Right ventricle myocardium inferior (tissue), 1 donor: Measurements from ENCODE around the gene COL27A1. TPM values are rescaled to one million over a fixed set of nuclear protein-coding genes. Genes with fewer than 3 reads are reported as not detected.

Experiments
- ATAC-seq: fragments of 200-7000 bp; cut with Tn5 transposase; one replicate; pipeline ENCODE4 v1.9.1; 2020; ENCODE audit warnings: mild to moderate bottlenecking, moderate library complexity
- DNase-seq: peaks from one replicate; pipeline ENCODE4 v3.0.0; 2021; ENCODE audit errors: missing footprints
- intact Hi-C: fragments of 100-400 bp; cut with DNase I; formaldehyde crosslinking; loops from one replicate; pipeline ENCODE4 v1.11.0; 2022
- total RNA-seq: library from RNA; stranded (reverse); fragmentation: NEBNext Ultra II Directional; extraction: Animal tissue kit (Norgen Biotek cat#: 25700); gene quantifications from one replicate; pipeline ENCODE4 v1.2.1, GENCODE V29; 2021
- donor health status: DM: no; HTN: yes; CAD: no; lungs with severe emphysema.

The COL27A1 gene
- total RNA-seq, 1 donor from 2014 or later: 9.8 TPM

DNA sequence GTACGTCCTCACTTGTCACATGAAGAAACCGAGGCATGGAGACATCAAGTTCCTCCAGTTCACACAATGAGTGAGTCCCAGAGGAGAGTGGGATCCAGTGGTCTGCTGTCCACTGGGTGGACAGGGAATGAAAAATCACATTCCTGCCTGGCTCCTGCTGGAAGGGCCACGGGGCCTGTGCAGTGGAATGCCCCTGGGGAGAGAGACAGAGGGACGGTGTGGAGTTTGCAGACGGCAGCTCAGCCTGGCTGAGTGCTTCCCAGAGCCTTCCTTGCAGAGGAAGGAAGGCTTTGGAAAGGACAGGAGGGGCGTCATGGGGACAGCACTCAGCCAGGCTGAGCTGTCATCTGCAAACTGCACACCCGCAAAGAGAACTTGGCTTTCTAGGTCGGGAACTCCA lies 74.7 kb downstream of the COL27A1 start:
- intact Hi-C loops: no loop called here
- DNase-seq (peak; percentile 4), ATAC-seq (no peak)

DNA sequence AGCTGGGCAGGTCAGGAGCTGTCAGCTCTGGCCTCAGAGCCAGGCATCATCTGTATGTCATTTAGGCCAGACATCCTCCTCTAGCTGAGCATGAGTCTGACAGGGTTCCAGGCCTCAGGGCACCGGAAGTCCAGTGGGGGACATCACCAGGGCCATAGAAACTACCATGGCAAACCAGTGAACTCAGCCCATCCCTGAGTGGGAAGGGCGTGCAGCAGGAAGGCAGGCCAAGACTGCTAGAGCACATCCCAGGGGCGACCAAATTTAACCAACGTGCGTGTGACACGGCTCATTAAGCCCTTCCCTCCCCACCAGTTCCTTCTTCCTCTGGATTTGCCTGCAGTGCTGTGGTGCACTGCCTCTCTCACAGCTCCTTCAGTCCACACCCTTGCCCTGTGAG lies 75.9 kb downstream of the COL27A1 start:
- intact Hi-C loops: no loop called here
- no peak for ATAC-seq
- DNase-seq: peak; percentile 35

- DNase-seq (peak; percentile 52), ATAC-seq (no peak)
- intact Hi-C loops: no loop called here
These were observed 76.5 kb downstream of the COL27A1 start for GRCh38 chr9:114231719-114232449.

DNA sequence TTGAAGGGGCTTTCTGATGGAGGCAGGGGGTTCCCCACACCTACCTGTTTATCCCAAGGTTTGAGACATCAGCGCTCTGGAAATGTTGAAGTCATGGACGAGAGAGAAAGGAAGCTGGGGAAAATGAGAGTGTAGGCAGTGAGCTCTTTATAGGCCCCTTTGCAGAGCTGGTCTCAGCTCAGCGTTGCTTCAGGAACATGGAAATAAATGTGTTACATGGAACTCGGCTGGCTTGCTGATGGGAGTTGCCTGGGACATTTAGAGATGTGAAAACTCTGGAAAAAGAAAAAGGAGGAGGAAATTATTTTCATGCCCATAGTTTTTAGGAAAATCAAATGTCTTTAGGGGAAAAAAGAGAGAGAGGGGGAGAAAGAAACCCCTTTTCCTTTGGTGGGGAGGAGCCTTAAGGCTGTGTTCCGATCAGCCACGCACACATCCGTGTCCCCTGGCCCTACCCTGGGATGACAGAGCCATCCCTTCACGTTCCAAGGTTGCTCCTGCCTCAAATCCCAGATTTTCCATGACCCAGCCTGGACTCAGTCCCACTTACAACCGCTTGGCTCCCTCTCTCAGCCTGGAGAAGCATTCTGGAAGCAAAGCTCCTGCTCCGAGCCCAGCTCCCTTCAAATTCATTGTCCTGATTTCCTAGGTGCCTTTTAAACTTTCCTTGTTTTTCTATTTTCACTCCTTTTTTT lies 78.3 kb downstream of the COL27A1 start:
- DNase-seq (peak; percentile 66), ATAC-seq (peak; percentile 65)
- intact Hi-C loops: no loop called here

- DNase-seq: peak; percentile 50
- intact Hi-C loops: no loop called here
- no peak for ATAC-seq
These were observed 79.8 kb downstream of the COL27A1 start for GRCh38 chr9:114235033-114235661.

GRCh38 chr9:114236391-114237138 lies 81.2 kb downstream of the COL27A1 start:
- intact Hi-C loops: no loop called here
- DNase-seq: peak; percentile 25
- no peak for ATAC-seq

DNA sequence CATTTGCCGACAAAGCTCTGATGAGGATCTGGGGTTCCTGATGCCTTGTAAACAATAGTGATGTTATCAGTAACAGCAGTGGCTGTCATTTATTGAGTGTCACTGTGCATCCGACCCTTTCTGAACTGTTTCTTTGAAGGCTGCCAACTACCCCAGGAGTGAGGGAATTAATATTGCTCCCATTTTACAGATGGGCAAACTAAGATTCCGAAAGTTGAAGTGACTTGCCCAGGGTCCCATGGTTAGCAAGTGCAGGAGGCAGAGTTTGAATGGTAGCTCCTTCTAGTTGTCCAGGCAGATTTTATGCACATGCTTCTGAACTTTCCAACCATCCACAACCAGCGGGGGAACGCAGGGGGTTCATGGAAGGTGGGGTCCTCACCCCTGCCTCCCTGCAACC lies 81.9 kb downstream of the COL27A1 start:
- ATAC-seq: no peak
- no peak for DNase-seq
- intact Hi-C loops: no loop called here

DNA sequence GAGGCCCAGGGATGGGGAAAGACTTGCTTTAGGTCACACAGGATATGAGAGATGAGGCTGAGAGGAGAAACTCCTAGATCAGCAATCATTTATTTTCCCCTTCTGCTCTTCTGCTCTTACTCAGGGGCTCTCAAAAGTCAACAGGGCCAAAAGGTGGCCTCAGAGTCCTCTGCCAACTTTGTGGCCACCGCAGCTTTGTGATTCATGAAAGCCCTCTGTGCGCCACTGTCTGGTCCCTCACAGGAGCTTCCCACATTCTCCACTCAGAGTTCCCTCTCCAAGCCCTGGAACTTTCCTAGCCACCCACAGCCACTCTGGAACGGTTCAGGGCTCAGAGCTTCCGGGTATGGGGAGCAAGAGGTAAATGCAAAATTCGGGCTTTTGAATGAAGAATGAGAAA lies 82.4 kb downstream of the COL27A1 start:
- intact Hi-C loops: loop anchor here (2.0 kb wide), 1 partner anchor 81 kb away; no protein-coding TSS in a partner anchor
- ATAC-seq (no peak), DNase-seq (peak; percentile 32)

- intact Hi-C loops: loop anchor here (2.0 kb wide), 1 partner anchor 82 kb away; no protein-coding TSS in a partner anchor
- DNase-seq (peak; percentile 56), ATAC-seq (peak; percentile 84)
These were observed 83.1 kb downstream of the COL27A1 start for GRCh38 chr9:114238472-114238871.

DNA sequence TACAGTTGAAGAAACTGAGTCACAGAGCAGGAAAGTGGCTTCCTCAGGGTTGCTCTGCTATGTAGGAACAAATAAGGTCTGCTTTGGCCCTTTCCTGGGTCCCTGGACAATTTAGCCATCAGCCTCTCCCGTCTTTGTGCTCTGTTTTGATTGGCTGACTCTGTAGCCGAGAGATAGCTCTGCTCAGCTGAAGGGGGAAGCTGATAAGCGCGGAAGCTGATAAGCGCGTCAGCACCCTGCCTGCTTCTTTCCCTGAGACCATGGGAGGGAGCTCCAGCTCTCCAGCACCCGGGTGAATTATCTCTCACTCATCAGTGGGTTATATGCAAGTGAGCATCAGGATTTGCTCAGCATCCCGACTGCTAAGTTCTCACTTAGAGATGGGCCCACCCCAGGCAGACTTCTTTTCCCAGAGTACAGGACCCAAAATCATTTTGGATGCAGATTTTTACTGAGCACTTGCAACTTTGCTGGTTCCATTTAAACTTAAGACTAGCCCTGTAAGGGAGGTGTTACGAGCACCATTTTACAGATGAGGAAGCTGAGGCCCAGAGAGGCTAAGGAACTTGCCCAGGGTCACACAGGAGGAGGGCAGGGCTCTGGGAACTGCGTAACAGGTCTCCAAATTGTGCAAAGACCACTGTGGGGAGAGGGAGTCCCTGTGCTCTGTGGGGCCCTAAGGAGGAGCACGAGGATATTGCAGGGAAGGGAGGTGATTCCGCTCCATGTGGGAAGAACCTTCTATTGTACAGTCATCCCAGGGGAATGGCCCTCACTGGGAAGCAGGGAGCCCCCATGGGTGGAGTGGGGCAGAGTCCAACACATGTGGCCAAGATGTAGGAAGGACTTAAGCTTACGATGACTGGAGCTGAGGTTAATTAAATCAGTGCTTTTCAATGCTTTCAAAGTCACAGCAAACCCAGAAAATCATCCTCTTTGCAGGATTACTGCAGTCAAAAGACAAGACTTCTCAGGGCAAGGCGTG lies 83.8 kb downstream of the COL27A1 start:
- intact Hi-C loops: loop anchor here (2.0 kb wide), 1 partner anchor 82 kb away; no protein-coding TSS in a partner anchor
- DNase-seq: peak; percentile 65
- peak; percentile 70 for ATAC-seq

DNA sequence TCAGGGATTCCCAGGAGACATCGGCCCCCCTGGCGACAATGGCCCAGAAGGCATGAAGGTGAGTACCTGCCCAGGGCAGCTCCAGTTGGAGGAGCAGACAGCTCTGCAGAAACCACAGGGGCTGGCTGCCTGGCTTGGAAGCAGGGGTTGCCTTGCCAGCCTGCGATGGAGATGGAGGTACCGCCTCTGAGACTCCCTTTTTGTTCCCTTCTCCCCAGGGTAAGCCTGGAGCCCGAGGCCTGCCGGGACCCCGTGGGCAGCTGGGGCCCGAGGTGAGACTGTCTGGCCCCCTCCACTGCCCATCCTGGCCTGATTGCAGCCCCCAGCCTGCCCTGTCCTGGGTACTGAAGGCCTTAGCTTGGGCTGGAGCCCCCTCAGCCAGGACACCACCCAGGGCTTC lies 84.9 kb downstream of the COL27A1 start:
- DNase-seq (no peak), ATAC-seq (no peak)
- intact Hi-C loops: no loop called here

DNA sequence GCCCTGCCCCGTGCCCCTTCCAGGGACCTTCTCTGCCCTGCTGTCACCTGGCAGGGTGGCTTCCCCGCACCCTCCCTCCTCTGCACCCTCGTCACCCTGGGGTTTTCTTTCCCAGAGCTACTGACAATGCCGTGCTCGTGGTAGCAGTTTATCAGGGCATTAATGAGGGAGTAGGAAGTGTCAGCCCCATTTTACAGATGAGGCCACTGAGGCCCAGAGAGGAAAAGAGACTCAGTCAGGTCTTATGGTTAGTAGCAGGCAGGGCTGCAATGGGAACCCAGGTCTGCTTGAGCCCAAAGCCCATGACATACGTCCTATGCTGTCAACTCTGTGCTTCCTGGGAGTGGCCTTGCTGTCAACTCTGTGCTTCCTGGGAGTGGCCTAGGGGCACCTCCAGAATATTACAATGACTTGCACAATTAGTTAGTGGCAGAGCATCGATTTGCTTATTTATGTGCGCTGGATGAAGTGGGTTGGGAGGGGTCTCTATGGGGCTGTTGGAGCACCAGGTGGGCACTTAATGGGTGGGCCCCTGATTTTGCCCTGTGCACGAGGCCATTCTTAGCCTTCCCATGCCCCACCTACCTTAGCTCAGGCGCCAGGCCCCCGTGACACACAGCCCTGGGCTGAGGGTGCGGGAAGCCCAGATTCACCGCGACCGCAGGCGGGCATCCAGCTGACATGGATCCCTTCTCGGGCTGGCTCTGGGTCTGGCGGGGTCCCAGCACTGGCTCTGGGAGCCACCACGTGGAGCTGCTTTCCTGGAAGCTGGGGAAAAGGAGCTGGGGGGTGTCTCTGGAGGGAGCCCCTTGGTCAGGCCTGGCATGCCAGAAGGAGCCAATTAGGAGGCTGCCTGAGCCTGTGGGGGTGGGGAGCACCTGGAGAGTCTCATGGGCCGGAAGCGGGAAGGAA lies 85.6 kb downstream of the COL27A1 start:
- intact Hi-C loops: no loop called here
- DNase-seq (no peak), ATAC-seq (no peak)

DNA sequence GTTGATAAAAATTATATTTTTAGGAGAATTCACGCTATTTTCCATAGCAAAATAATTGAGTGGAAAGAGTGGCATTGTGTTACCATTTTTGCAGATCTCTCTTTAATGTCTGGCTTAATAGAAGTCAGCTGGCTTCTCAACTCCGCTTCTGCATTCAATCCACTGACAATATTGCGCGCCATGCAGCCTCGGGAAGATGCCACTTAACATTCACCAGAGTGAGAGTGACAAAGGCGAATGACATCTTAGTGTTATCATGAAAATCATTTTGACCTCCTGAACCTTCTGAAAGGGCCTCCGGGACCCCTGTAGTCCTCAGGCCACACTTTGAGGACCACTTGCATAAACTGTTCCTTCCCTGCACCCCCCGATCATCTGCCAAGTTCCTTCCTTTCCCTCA lies 87.5 kb downstream of the COL27A1 start:
- DNase-seq (peak; percentile 41), ATAC-seq (no peak)
- intact Hi-C loops: no loop called here

- ATAC-seq (no peak), DNase-seq (peak; percentile 56)
- intact Hi-C loops: no loop called here
These were observed 87.9 kb downstream of the COL27A1 start for GRCh38 chr9:114243240-114243639.

GRCh38 chr9:114244570-114244969 lies 89.2 kb downstream of the COL27A1 start:
- ATAC-seq: no peak
- peak; percentile 42 for DNase-seq

DNA sequence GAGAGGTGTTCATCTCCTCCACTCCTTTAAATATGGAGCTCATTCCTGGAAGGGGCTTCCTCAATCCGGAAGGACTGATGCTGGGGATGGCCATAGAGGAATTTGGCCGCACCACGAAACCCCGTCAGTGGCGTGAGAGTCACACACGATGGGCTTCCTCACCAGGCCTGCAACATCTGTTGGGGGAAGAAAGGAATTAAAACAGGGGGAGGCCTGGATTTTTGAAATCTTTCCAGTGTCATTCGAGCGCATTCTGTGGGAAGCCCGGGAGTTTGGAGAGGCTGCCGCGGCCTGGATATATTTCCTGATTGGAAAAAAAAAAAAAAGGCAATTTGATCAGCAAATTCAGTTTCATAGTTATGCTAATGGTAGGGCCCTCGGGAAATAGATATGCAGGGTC lies 91.2 kb downstream of the COL27A1 start:
- no peak for ATAC-seq
- intact Hi-C loops: no loop called here
- peak; percentile 1 for DNase-seq

More at GRCh38 chr9:114244570-114244969, 89.2 kb downstream of the COL27A1 start:
- intact Hi-C loops: no loop called here

DNA sequence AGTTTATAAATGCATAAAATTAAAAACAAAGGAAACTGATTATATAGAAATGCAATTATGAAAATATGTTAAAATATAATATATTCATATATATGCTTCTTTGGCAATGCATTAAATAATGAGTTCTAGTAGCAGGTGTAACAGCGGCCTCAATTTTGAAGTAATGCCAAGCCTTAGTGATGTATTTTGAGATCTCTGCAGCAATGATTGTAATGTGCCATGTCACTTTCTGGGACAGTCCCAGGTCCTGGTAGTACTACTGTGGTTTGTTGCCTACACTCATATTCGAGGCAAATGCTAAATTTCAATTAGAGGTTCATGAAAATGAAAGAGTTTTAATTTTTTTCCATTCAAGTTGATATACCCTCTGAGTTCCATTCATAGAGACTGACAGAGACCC lies 91.7 kb downstream of the COL27A1 start:
- DNase-seq (no peak), ATAC-seq (no peak)
- intact Hi-C loops: no loop called here
